ENCODE measurements around the gene ADD1.
"Not testable (repeated sequence)": the region's sequence is repeated elsewhere in the genome, so short reads cannot be mapped to it uniquely, and the experiment has no call there.

The ADD1 gene

GRCh38 chr4:2948895-2949781 lies 105.5 kb downstream of the ADD1 start:
- Histone ChIP-seq H3K4me1 (ENCODE audit: insufficient read depth, insufficient read length) (no peaks in the 10 kb centered on the region), H3K9me3 (ENCODE audit: insufficient read depth, low read length) (no peaks in the 10 kb centered on the region), H3K27me3 (ENCODE audit: insufficient read depth, insufficient read length) (no peaks in the 10 kb centered on the region), H3K4me3 (ENCODE audit: insufficient read length, low read depth) (no peak overlapping the region), H3K36me3 (ENCODE audit: insufficient read depth, insufficient read length, low read length) (peaks cover 99% of the 10 kb centered on the region), H3K9ac (ENCODE audit: insufficient read length, low read depth) (no peak overlapping the region)
- TF ChIP-seq SUZ12 (IDR thresholded peaks at IDR 0.05; ENCODE audit: extremely low read depth, insufficient read depth, insufficient read length) (no peak), ZNF274 (IDR thresholded peaks at IDR 0.05; ENCODE audit: low read depth, low read length) (no peak), YY1 (IDR thresholded peaks at IDR 0.05; ENCODE audit: insufficient read depth, insufficient read length) (no peak)
- no peak for DNase-seq (ENCODE audit: low read depth, low spot score)

GRCh38 chr4:2949782-2950125 lies 106.1 kb downstream of the ADD1 start:
- TF ChIP-seq YY1 (IDR thresholded peaks at IDR 0.05; ENCODE audit: insufficient read depth, insufficient read length) (no peak), SUZ12 (IDR thresholded peaks at IDR 0.05; ENCODE audit: extremely low read depth, insufficient read depth, insufficient read length) (no peak), ZNF274 (IDR thresholded peaks at IDR 0.05; ENCODE audit: low read depth, low read length) (no peak)
- Histone ChIP-seq H3K36me3 (ENCODE audit: insufficient read depth, insufficient read length, low read length) (peaks cover 99% of the 10 kb centered on the region), H3K4me1 (ENCODE audit: insufficient read depth, insufficient read length) (no peaks in the 10 kb centered on the region)

GRCh38 chr4:2950221-2950989 lies 106.8 kb downstream of the ADD1 start:
- Histone ChIP-seq H3K4me3 (ENCODE audit: insufficient read length, low read depth) (no peak overlapping the region), H3K4me1 (ENCODE audit: insufficient read depth, insufficient read length) (no peaks in the 10 kb centered on the region), H3K9ac (ENCODE audit: insufficient read length, low read depth) (no peak overlapping the region), H3K9me3 (ENCODE audit: insufficient read depth, low read length) (peaks cover 10% of the 10 kb centered on the region; the same call in 1 of the 2 replicates), H3K27me3 (ENCODE audit: insufficient read depth, insufficient read length) (no peaks in the 10 kb centered on the region), H3K36me3 (ENCODE audit: insufficient read depth, insufficient read length, low read length) (peaks cover 96% of the 10 kb centered on the region)
- DNase-seq (ENCODE audit: low read depth, low spot score): no peak
- TF ChIP-seq ZNF274 (IDR thresholded peaks at IDR 0.05; ENCODE audit: low read depth, low read length): no peak
- no peak for TF ChIP-seq YY1 (IDR thresholded peaks at IDR 0.05; ENCODE audit: insufficient read depth, insufficient read length)
- no peak for TF ChIP-seq SUZ12 (IDR thresholded peaks at IDR 0.05; ENCODE audit: extremely low read depth, insufficient read depth, insufficient read length)

More at GRCh38 chr4:2949782-2950125, 106.1 kb downstream of the ADD1 start:
- no peak overlapping the region for H3K9ac ChIP-seq (ENCODE audit: insufficient read length, low read depth)
- H3K4me3 ChIP-seq (ENCODE audit: insufficient read length, low read depth): no peak overlapping the region
- DNase-seq (ENCODE audit: low read depth, low spot score): no peak
- no peaks in the 10 kb centered on the region for H3K27me3 ChIP-seq (ENCODE audit: insufficient read depth, insufficient read length)
- peaks cover 4% of the 10 kb centered on the region; the same call in 1 of the 2 replicates for H3K9me3 ChIP-seq (ENCODE audit: insufficient read depth, low read length)

GRCh38 chr4:2953496-2953895 lies 109.9 kb downstream of the ADD1 start:
- H3K9me3 ChIP-seq (ENCODE audit: insufficient read depth, low read length): peaks cover 35% of the 10 kb centered on the region
- DNase-seq (ENCODE audit: low read depth, low spot score): no peak
- H3K4me3 ChIP-seq (ENCODE audit: insufficient read length, low read depth): no peak overlapping the region
- no peak overlapping the region for H3K9ac ChIP-seq (ENCODE audit: insufficient read length, low read depth)
- H3K36me3 ChIP-seq (ENCODE audit: insufficient read depth, insufficient read length, low read length): peaks cover 95% of the 10 kb centered on the region
- H3K4me1 ChIP-seq (ENCODE audit: insufficient read depth, insufficient read length): no peaks in the 10 kb centered on the region
- TF ChIP-seq YY1 (IDR thresholded peaks at IDR 0.05; ENCODE audit: insufficient read depth, insufficient read length) (no peak), SUZ12 (IDR thresholded peaks at IDR 0.05; ENCODE audit: extremely low read depth, insufficient read depth, insufficient read length) (no peak), ZNF274 (IDR thresholded peaks at IDR 0.05; ENCODE audit: low read depth, low read length) (no peak)
- H3K27me3 ChIP-seq (ENCODE audit: insufficient read depth, insufficient read length): no peaks in the 10 kb centered on the region

- Histone ChIP-seq H3K27me3 (ENCODE audit: insufficient read depth, insufficient read length) (no peaks in the 10 kb centered on the region), H3K4me1 (ENCODE audit: insufficient read depth, insufficient read length) (no peaks in the 10 kb centered on the region), H3K36me3 (ENCODE audit: insufficient read depth, insufficient read length, low read length) (peaks cover 90% of the 10 kb centered on the region), H3K9ac (ENCODE audit: insufficient read length, low read depth) (no peak overlapping the region), H3K9me3 (ENCODE audit: insufficient read depth, low read length) (peaks cover 35% of the 10 kb centered on the region), H3K4me3 (ENCODE audit: insufficient read length, low read depth) (no peak overlapping the region)
- TF ChIP-seq ZNF274 (IDR thresholded peaks at IDR 0.05; ENCODE audit: low read depth, low read length): no peak
- no peak for TF ChIP-seq SUZ12 (IDR thresholded peaks at IDR 0.05; ENCODE audit: extremely low read depth, insufficient read depth, insufficient read length)
- no peak for TF ChIP-seq YY1 (IDR thresholded peaks at IDR 0.05; ENCODE audit: insufficient read depth, insufficient read length)
- DNase-seq (ENCODE audit: low read depth, low spot score): no peak
Measured at GRCh38 chr4:2954358-2955185, 110.9 kb downstream of the ADD1 start.

- not testable (repeated sequence) for H3K27me3 ChIP-seq (ENCODE audit: insufficient read depth, insufficient read length); H3K4me1 ChIP-seq (ENCODE audit: insufficient read depth, insufficient read length); H3K9ac ChIP-seq (ENCODE audit: insufficient read length, low read depth); H3K4me3 ChIP-seq (ENCODE audit: insufficient read length, low read depth); DNase-seq (ENCODE audit: low read depth, low spot score)
- H3K36me3 ChIP-seq (ENCODE audit: insufficient read depth, insufficient read length, low read length): peaks cover 85% of the 10 kb centered on the region
- H3K9me3 ChIP-seq (ENCODE audit: insufficient read depth, low read length): peaks cover 35% of the 10 kb centered on the region
Measured at GRCh38 chr4:2955186-2956044, 111.8 kb downstream of the ADD1 start.

All from NT2/D1 (cell line).